ENCODE data around the gene ANO6.
A peak's percentile ranks its signal among the peaks of the same experiment; 100 is the strongest.
"Not testable (repeated sequence)": the region's sequence is repeated elsewhere in the genome, so short reads cannot be mapped to it uniquely, and the experiment has no call there.

ANO6 gene

DNA sequence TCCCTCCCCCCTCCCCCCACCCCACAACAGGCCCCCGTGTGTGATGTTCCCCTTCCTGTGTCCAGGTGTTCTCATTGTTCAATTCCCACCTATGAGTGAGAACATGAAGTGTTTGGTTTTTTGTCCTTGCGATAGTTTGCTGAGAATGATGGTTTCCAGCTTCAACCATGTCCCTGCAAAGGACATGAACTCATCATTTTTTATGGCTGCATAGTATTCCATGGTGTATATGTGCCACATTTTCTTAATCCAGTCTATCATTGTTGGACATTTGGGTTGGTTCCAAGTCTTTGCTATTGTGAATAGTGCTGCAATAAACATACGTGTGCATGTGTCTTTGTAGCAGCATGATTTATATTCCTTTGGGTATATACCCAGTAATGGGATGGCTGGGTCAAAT is 101.4 kb downstream of the ANO6 start:
- DNase-seq: not testable (repeated sequence)

DNA sequence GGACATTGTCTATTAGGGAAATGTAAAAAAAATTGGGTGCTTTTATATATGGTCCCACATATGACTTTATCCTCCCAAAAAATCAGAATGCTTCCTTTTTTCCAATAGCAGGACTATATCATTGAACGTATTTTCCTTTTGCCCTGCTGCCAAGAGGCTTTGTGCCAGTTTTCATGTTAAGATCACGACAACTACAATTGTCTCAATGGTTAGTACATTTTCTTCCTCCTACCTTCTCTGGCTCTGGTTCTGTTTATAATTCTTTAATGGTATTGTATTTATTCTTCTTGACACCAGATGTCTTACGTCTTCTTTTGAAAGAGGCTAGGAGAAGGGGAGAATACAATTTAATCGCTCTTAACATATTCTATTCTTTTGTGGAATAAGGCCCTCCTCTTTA is 106.9 kb downstream of the ANO6 start:
- no peak for DNase-seq

DNA sequence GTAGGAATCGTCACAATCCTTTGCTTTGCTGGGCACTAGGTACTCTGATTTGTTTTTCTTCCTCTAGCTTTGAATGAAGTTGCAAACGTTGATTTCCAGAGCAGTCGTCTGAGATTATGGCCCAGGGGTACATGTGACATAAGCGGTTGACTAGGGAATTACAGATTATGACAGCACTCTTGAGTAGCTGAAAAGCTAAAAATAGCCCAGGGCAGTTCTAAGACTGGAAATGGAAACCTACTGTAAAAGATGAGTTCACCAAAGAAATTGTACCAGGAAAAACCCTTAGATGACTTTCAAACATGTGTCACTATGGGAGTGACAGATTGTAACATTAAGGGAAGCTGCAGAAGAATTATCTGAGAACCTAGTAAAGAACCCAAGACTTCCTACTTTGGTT is 108.5 kb downstream of the ANO6 start:
- no peak for DNase-seq

DNA sequence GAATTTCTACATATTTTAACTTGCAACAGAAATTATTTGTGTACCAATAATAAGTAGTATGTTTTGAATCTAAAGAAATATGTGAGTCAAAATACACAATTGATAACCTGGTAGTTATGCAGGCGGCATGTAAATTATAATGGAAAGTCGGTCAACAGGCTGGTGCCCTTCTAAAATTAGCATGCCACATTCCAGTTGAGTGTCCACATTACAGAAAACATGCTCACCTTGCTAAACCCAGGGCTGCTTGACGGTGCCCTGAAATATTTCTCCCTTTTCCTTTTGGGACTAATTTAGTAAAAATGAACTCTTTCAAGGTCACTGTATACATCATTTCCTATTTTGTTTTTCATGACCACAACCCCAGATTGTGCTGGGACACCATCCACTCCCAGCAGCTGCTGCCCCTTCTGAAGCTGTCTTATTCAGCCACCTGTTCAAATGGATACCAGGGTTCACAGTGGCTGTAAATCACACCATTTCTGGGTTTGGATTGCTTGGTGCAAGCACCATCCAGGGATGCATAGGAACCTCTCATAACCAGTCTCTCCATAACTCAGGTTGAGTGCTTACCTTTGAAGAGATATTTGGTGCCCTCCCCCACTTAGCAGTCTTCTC is 110.6 kb downstream of the ANO6 start:
- DNase-seq: no peak

DNA sequence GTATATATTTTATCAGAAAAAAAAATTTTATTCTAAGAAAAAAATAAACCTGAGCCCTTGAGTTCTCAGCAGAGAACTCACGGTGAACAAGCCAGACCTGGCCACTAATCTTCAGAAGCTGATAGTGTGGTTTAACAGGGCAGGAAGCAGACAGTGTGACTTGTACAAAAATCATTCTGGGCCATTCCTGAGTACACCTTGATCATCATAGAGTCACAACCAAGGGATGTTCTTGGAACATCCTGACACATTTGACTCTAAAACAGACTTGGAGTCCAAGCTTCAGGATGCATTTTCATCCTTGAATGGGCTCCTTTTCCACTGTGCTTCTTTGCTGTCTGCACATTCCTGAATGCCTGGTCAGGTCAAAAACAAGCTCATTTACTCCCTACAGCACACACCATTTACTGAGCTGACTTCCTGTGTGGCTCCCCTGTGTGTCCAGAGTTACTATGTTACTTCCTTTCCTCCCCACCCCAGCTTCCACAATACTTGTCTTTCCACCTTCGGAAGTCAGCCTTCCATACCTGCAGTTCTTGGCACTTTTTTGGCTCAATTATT is 112.0 kb downstream of the ANO6 start:
- peak; percentile 37 for DNase-seq

DNA sequence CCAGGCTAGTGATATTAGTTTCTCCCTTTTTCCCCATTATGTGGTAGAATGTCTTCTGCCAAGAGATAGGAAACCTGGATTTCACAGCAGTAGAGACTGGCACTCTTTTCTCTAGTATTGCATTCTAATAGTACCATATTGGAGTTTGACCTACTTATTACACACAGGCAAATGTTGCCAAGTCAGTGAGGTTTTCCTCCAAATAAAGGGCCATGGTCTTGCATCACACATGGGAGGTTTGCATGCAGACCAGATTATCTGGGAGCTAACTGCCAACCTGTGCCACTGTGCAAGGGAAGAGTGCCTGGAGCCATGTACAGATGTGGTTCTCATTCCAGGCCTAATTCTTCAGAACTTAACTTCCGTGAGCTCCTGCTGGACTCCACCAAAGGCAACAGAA is 113.3 kb downstream of the ANO6 start:
- DNase-seq: no peak

DNA sequence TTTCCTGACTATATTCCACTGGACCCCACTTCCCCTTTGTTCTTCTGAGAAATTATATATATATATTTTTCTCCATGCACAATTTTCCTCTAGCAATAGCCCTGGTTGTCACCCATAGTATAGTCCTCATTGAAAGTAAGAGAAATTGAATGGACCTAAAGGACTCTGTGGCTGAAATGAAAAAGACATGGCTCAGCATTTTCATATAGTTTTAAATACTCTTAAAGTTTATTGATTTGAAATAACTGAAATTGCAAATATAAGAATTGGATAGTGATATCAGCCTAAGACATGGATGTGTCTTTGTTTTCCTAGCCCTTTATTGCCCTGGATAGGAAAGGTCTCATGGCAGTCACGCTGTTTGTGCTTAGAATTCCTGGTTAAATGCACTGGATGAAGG is 113.8 kb downstream of the ANO6 start:
- DNase-seq: no peak

DNA sequence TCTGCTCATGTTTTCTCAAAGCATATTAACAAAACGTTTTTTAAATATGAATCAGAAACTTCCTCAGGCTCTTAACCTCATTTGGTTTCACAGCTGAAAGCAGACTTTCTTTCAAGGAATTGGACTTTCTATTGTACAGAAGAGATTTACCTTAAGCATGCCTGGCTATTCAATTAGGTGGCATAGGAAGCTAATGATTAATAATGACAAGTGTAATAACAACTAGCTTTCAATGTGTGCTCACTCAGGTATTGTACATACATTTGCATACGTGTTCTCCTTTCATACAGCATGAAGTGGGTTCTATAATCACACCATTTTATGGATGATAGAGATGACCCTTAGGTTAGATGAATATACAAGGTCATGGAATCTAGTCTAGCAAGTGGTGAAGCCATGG is 115.7 kb downstream of the ANO6 start:
- no peak for DNase-seq

DNA sequence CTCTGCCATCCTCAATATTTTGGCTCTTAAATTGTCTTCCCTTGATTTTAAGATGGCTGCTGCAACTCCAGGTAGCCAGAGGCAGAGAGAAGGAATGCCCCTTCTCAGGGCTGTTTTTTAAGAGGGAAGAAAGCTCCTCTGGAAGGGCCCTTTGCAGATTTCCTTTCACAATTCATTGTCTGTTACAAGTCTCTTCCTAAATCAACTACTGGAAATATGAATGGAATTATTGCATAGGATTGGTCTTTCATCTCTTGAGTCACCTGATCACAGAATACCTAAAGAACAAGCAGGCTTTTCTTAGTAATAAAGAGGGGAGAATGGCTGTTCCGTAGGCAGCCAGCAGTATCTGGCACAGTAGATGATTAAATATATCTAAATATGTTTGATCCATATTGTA is 118.5 kb downstream of the ANO6 start:
- DNase-seq: no peak

DNA sequence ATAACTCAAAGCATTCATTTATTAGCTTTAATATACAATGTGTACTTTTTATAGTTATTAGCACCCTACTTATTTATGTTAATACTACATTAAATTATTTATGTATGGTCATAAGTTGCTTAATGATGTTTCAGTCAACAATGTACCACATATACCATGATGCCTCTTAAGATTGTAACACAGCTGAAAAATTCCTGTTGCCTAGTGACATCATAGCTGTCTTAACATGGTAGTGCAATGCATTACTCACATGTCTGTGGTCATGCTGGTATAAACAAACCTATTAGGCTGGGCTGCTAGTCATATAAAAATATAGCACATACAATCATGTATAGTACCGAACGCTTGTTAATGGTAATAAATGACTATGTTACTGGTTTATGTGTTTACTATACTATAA is 120.4 kb downstream of the ANO6 start:
- DNase-seq: peak; percentile 94

DNA sequence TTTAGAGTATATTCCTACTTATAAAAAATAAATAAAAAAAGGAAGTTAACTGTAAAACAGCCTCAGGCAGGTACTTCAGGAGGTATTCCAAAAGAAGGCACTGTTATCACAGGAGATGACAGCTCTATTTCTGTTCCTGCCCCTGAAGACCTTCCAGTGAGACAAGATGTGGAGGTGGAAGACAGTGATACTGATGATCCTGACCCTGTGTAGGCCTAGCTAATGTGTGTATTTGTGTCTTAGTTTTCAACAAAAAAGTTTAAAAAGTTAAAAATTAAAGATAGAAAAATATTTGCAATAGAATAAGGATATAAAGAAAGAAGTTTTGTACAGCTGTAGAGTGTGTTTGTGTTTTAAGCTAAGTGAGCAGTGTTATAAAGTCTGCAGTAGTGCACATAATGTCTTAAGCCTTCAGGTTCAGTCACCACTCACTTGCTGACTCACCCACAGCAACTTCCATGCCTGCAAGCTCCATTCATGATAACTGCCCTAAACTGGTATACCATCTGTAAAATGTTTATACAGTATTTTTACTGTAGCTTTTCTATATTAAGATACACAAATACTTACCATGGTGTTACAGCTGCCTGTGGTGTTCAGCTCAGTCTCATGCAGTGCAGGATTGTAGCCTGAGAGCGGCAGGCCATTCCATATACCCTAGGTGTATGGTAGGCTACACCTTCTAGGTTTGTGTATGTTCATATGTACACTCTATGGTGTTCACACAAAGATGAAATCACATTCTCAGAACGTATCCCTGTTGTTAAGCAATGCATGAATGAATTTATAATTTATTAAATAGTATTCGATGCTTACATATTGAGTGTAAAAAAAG is 121.1 kb downstream of the ANO6 start:
- peak; percentile 88 for DNase-seq

DNA sequence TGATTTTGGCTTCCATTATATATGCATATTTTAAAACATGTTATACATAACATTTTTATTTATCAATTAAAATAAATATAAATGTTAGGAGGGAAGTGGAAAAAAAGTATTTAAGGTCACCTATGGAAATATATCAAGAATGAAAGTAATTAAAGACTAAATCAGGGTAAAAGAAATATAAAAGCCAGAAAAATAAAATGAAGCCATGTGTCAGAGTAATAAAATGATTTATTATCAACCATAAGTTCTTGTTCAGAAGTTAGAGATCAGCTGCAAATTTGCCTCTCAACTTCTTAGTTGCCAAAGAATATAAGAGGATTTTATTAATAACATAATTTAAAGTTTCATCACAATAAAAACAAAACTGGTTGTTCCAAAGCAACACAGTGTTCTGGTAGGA is 121.9 kb downstream of the ANO6 start:
- no peak for DNase-seq

DNA sequence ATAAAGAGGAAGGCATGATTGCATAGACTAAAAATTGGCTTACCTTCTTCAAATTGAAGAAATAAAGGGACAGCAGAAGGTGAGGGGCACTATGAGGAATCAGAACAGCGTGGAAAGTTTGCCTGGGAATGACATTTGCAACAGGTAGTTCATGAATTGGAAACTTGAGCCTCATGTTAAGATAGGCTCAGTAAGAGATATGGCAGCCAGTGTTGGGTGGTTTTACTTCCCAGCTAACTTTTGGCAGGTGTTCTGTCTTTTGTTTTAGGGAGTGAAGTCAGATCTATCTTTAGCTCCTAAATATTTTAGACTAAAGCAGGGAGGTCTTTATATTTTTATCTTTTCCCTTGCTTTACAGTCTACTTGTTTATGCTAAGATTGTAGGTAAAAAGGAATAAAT is 122.4 kb downstream of the ANO6 start:
- no peak for DNase-seq

DNA sequence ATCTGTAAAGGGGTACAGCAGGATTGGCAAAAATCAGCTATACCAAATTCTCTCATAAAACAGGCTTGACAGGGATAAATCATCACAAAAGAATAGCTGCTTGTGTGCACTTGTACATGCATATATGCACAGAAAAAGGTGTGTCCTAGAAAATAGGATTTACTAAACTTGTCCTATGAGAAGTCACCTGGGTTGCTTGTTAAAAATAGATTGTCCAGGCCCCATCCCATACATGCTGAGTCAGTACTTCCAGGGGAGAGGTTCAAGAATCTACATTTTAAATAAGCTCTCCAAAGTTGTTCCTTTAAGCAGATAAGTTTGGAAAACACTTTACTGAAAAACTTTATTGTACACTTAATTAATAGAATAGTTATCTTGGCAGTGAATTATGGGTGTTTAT is 123.1 kb downstream of the ANO6 start:
- no peak for DNase-seq

DNA sequence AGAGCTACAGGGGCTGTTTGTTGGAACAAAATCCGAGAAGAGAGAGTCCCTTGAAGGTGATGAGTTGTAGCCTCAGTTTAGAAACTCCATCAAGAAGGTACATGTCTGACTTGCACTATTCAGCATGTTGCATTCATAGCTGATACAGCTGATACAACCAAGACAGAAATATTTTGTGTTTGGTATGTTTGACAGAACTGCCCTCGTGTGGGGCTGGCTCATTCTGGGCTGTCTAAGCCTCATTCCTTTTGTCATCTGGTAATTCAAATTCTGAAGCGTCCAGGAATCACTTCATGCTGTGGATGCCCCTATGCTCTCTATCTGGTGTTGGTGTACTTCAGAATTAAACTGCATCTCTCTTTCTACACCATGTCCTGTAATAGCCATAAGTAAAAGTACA is 126.3 kb downstream of the ANO6 start:
- DNase-seq: no peak

DNA sequence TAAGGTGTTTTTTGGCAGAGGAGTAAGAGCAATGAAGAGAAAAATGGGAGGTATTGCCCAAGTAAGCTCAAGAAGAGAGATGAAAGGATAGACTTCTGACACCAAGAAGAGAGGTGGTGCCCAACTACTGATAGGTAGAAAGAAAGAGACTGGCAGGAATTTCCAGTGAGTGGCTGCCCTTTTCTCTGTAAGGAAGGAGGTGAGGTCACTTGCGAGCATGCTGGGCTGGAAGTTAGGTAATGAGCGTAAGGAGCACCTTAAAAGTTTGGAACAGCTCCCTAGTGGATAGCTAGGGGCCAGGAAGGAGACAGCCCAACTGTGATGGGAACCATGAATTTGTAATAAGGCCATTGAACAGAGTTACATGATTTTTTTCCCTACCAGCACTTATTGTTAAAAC is 127.0 kb downstream of the ANO6 start:
- no peak for DNase-seq

DNA sequence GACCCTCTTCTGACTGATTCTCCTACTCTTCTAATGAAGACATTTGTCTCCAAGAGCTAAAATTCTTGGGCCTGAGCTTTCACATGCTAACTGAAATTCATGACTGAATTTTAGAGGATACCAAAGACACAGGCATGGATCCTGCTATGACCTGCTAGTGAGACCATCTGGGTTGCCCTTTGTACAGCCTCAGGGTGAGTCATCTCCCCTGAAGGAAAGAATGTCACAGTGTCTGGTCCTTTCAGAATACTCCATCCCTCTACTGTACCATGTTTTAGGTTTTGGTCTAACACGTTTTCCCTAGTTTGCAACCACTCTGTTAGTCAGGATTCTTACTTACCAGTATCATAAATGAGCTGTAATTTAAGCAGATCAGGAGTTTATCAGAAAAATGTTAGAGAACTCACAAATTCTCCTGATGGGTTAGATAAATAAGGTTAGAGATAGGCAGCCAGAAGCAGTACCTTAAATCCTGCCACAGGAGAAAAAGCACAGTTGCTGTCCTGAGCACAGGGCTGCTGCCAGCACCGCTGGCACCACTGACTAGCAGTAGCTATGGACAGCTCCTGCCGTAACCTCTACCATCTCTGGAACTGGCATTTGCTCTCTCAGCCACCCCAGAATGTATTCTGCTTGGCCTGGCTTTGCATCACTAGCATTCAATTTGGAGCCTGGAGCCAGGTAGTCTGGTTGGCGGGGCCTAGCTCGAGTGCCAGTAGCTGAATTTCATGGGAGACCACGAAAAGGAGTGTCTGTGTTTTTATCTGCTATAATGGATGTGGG is 127.6 kb downstream of the ANO6 start:
- peak; percentile 71 for DNase-seq

DNA sequence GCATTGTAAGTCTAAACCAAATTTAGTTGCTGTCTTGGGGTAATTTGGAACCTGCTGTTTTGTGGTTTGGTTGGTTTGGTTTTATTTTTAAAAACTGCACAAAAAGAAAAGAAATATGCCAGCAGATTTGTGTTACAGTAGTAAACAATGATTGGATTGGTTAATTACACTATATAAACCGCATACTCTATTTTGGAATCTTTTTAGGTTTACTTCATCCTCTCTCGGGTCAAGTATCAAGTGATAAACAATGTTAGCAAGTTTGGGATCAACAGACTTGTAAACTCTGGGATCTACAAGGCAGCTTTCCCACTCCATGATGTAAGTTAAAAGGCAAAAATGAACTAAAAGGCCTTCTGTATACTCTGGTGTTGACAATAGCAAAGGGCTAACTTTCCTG is 132.4 kb downstream of the ANO6 start:
- DNase-seq: no peak

DNA sequence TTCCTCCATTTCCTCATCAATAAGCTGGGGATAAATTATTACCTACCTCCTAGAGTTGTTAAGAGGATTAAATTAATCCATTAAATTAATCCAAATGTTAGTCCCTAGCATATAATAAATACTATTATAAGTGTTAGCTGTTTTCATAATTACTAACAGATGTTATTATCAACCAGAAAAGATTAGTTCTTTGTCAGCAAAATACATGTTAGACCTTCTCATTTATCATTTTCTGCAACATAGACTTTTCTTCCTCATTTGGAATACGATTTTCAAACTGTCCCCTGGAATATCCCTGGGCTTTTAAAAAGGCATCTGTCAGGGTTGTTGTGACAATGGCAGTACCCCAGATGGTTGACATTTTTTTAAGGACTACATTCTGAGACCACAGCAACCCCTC is 133.1 kb downstream of the ANO6 start:
- no peak for DNase-seq

DNA sequence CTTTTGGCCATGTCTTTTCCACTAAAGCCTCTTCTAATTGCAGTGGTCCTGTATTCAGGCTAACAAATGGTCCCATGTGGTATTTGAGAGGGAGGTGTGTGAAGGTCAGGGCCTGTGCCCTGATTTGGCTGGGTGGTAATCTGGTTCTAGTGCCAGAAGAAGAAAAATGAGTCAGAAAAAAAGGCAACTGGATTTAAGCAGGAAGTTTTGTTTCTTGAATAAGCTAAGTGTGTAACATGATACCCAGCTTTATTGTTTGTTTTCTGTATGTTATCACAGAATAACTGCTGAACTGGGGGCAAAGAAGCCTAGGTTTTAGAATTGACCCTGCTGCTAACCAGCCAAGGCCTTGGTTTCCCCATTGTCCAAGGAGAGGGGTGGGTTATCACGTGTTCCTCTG is 134.0 kb downstream of the ANO6 start:
- DNase-seq: peak; percentile 56

DNA sequence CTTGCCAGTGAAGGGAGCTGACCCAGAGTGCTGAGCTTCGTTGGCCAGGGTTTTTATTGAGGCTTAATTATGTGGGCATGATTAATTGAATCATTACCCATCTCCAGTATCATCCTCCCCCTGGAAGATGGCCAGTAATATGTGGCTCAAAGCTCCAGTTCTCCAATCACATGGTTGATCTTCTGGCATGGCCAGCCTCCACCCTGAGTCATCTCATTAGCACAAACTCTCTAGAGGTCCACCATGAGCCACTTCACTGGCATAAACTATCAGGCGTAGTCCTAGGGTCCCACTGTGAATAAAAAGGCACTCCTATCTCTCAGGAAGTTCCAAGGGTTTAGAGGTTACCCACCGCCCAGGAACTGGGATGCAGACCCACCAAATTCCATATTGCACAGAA is 135.0 kb downstream of the ANO6 start:
- DNase-seq: no peak

DNA sequence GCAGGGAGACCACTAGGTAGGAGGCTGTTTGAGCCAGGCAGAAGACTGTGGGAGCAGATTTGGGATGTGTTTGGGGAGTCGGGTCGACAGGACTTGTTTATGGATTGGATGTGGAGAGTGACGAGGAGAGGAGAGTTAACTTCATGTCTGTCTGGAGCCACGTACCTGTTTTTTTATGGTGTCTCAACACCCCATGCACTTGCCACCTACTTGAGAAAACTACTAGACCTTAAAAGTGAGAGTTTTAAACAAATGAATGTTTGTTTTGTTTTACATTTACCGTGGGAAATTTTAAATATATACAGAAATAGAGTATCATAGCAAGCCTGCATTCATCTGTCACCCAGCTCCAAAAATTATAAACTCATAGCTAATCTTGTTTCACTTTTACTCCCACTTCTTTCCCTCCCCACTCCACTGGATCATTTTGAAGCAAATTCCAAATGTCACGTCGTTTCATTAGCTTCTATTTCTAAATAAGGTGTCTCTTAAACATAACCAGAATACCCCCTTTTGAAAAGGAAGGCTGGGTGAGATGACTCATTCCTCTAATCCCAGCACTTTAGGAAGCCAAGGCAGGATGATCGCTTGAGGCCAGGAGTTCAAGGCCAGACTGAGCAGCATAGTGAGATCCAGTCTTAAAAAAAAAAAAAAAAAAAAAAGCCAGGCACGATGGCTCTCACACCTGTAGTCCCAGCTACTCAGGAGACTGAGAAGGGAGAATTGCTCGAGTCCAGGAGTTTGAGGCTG is 136.2 kb downstream of the ANO6 start:
- DNase-seq: no peak

DNA sequence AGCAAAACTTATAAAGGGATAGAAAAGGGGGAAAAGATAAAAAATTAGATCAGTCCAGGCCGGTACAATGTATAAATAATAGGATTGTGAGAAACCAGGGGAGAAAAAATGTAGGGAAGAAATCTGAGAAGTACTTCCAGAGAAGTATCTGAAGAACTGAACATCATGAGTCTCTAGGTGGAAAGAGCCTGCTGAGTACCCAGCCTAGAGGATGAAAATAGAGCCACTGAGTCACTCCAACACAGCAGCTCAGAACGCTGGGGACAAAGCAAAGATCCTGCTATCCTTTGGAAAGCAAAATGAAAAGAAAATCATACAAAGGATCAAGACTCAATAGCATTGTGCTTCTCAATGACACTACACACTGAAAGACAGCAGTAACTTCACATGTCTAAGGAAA is 138.0 kb downstream of the ANO6 start:
- no peak for DNase-seq

All from HCEC 1CT (cell line).